Neuronal stem cell (in vitro differentiated cells): ENCODE results near the gene SVOPL.

Experiments used
- DNase-seq: peaks from one replicate; pipeline ENCODE4 v3.0.0-alpha.2; 2013; ENCODE audit warnings: low spot score
- H2AFZ ChIP-seq: one replicate; pipeline ENCODE4 v1.6.1; 2013; ENCODE audit warnings: mild to moderate bottlenecking, low read length, inconsistent platforms
- H2AK5ac ChIP-seq: 2 replicates; pipeline ENCODE4 v1.6.1; 2013; ENCODE audit warnings: low read depth, mild to moderate bottlenecking, inconsistent platforms, low read length, moderate library complexity, mixed read lengths
- H2BK120ac ChIP-seq: 2 replicates; pipeline ENCODE4 v1.6.1; 2013; ENCODE audit warnings: low read depth, mild to moderate bottlenecking, inconsistent platforms, low read length, moderate library complexity, mixed read lengths
- H2BK12ac ChIP-seq: one replicate; pipeline ENCODE4 v1.6.1; 2013; ENCODE audit warnings: low read length, inconsistent platforms
- H2BK15ac ChIP-seq: 2 replicates; pipeline ENCODE4 v1.6.1; 2013; ENCODE audit warnings: mild to moderate bottlenecking, low read length, inconsistent platforms, mixed read lengths
- H2BK5ac ChIP-seq: one replicate; pipeline ENCODE4 v1.6.1; 2013; ENCODE audit warnings: inconsistent platforms, mild to moderate bottlenecking, low read length, moderate library complexity
- H3K14ac ChIP-seq: one replicate; pipeline ENCODE4 v1.6.1; 2013; ENCODE audit warnings: low read length, inconsistent platforms
- H3K18ac ChIP-seq: 2 replicates; pipeline ENCODE4 v1.6.1; 2013; ENCODE audit warnings: low read length, inconsistent platforms
- H3K23ac ChIP-seq: 2 replicates; pipeline ENCODE4 v1.6.1; 2013; ENCODE audit warnings: low read depth, mild to moderate bottlenecking, mixed read lengths, low read length, inconsistent platforms; ENCODE audit not compliant: poor library complexity
- H3K27ac ChIP-seq: replicated peaks from 3 replicates; pipeline ENCODE4 v1.5.1; 2013; ENCODE audit warnings: low read length, inconsistent platforms
- H3K27me3 ChIP-seq, 3 experiments: 2 replicates each; pipeline ENCODE4 v1.6.1; 2013; ENCODE audit warnings: low read length in 3 of 3, mild to moderate bottlenecking in 2 of 3, inconsistent platforms in 1 of 3, low read depth in 1 of 3, mixed read lengths in 1 of 3, moderate library complexity in 1 of 3; ENCODE audit not compliant: control insufficient read depth in 3 of 3, insufficient read depth in 3 of 3
- H3K36me3 ChIP-seq, 2 donors: replicated peaks in 1 of 2; 2 replicates each; pipeline ENCODE4 v1.6.1; 2013; ENCODE audit warnings: low read length in 2 of 2; ENCODE audit not compliant: control insufficient read depth in 2 of 2, insufficient read depth in 2 of 2
- H3K4ac ChIP-seq: 2 replicates; pipeline ENCODE4 v1.6.1; 2013; ENCODE audit warnings: inconsistent platforms, mild to moderate bottlenecking, low read length, moderate library complexity
- H3K4me1 ChIP-seq, 2 donors: 1 replicate in 1 of 2; 2 replicates in 1 of 2; pipeline ENCODE4 v1.6.1; 2013; ENCODE audit warnings: low read length in 2 of 2, low read depth in 1 of 2; ENCODE audit not compliant: control insufficient read depth in 2 of 2, insufficient read depth in 1 of 2
- H3K4me2 ChIP-seq: one replicate; pipeline ENCODE4 v1.6.1; 2013; ENCODE audit warnings: mild to moderate bottlenecking, low read length, inconsistent platforms; ENCODE audit not compliant: insufficient read depth, poor library complexity, severe bottlenecking
- H3K4me3 ChIP-seq, 2 donors: 2 replicates each; pipeline ENCODE4 v1.5.1; 2013; ENCODE audit warnings: low read length in 2 of 2, mild to moderate bottlenecking in 2 of 2, inconsistent platforms in 1 of 2, moderate library complexity in 1 of 2
- H3K79me1 ChIP-seq: one replicate; pipeline ENCODE4 v1.6.1; 2013; ENCODE audit warnings: low read depth, mild to moderate bottlenecking, inconsistent platforms, low read length, moderate library complexity
- H3K9ac ChIP-seq: one replicate; pipeline ENCODE4 v1.6.1; 2013; ENCODE audit warnings: mild to moderate bottlenecking, low read depth, low read length, inconsistent platforms; ENCODE audit not compliant: poor library complexity
- H3K9me3 ChIP-seq, 2 donors: replicated peaks in 1 of 2; 2 replicates each; pipeline versions ENCODE3 to v1.6.1; 2013; ENCODE audit warnings: low read length in 2 of 2, mild to moderate bottlenecking in 2 of 2, inconsistent platforms in 1 of 2, low read depth in 1 of 2, mixed read lengths in 1 of 2, moderate library complexity in 1 of 2; ENCODE audit not compliant: control insufficient read depth in 2 of 2, insufficient read depth in 1 of 2
- H4K8ac ChIP-seq: one replicate; pipeline ENCODE4 v1.6.1; 2013; ENCODE audit warnings: low read depth, mild to moderate bottlenecking, inconsistent platforms, low read length, moderate library complexity
- H4K91ac ChIP-seq: one replicate; pipeline ENCODE4 v1.6.1; 2013; ENCODE audit warnings: low read length, low read depth, mild to moderate bottlenecking, inconsistent platforms; ENCODE audit not compliant: poor library complexity
- WGBS, 2 donors: extraction: QIAGEN DNeasy Blood & Tissue Kit; methylation state at CpG; one replicate each; pipeline ENCODE4 v1.1.7; 2013; ENCODE audit warnings: missing lambda C conversion rate in 2 of 2, mixed read lengths in 1 of 2; ENCODE audit not compliant: insufficient read length in 2 of 2, insufficient replicate concordance in 1 of 2; ENCODE audit errors: extremely low coverage in 2 of 2; 5-methylcytosine and 5-hydroxymethylcytosine counted together

SVOPL gene

GRCh38 chr7:138632384-138632783 lies 68.8 kb downstream of the SVOPL start:
- no peak overlapping the region for H3K4me2 ChIP-seq
- peaks cover 0 to 3% of the 10 kb centered on the region in 2 donors for H3K4me1 ChIP-seq
- no peak overlapping the region for H2AFZ ChIP-seq
- H2BK120ac ChIP-seq, result no peak overlapping the region
- H3K23ac ChIP-seq, result no peak overlapping the region
- no peak overlapping the region for H3K4ac ChIP-seq
- H3K36me3 ChIP-seq, result no peaks in the 10 kb centered on the region
- no peak overlapping the region for H3K9ac ChIP-seq
- no peak overlapping the region for H4K91ac ChIP-seq
- peaks cover 0 to 9% of the 10 kb centered on the region in 2 donors for H3K9me3 ChIP-seq
- no CpG with 5 or more reads among the region's 2 CpGs for WGBS, 2 donors
- H3K27me3 ChIP-seq, result no peaks in the 10 kb centered on the region
- no peak for DNase-seq
- no peak overlapping the region for H4K8ac ChIP-seq
- peak overlapping the region; percentile 19 for H3K18ac ChIP-seq
- H2AK5ac ChIP-seq, result no peak overlapping the region
- no peak overlapping the region for H2BK15ac ChIP-seq
- no peak overlapping the region for H2BK5ac ChIP-seq
- no peaks in the 10 kb centered on the region for H3K79me1 ChIP-seq
- no peak overlapping the region for H3K4me3 ChIP-seq
- H3K27ac ChIP-seq, result no peak overlapping the region
- no peak overlapping the region for H3K14ac ChIP-seq
- no peak overlapping the region for H2BK12ac ChIP-seq

GRCh38 chr7:138630059-138630610 lies 71.0 kb downstream of the SVOPL start:
- Histone ChIP-seq H3K27ac (no peak overlapping the region), H2BK12ac (no peak overlapping the region), H2BK5ac (no peak overlapping the region), H3K23ac (no peak overlapping the region), H4K91ac (no peak overlapping the region), H3K4me2 (no peak overlapping the region), H3K9ac (no peak overlapping the region), H3K9me3 (peaks cover 0 to 9% of the 10 kb centered on the region in 2 donors), H3K4me1 (peaks cover 0 to 3% of the 10 kb centered on the region in 2 donors), H2BK120ac (no peak overlapping the region), H3K14ac (no peak overlapping the region), H3K27me3 (no peaks in the 10 kb centered on the region), H3K4ac (no peak overlapping the region), H2AK5ac (no peak overlapping the region), H2AFZ (no peak overlapping the region), H4K8ac (no peak overlapping the region), H2BK15ac (no peak overlapping the region), H3K79me1 (no peaks in the 10 kb centered on the region), H3K18ac (no peak overlapping the region), H3K4me3 (no peak overlapping the region), H3K36me3 (no peaks in the 10 kb centered on the region)
- WGBS, 2 donors, result no CpG with 5 or more reads among the region's 8 CpGs
- no peak for DNase-seq

- Histone ChIP-seq H2AFZ (no peak overlapping the region), H3K79me1 (no peaks in the 10 kb centered on the region), H3K4ac (no peak overlapping the region), H3K23ac (no peak overlapping the region), H2BK15ac (no peak overlapping the region), H2BK120ac (no peak overlapping the region), H3K4me1 (peaks cover 0 to under 1% of the 10 kb centered on the region in 2 donors), H3K9me3 (no peaks in the 10 kb centered on the region), H3K4me2 (no peak overlapping the region), H2AK5ac (no peak overlapping the region), H2BK5ac (no peak overlapping the region), H3K14ac (no peak overlapping the region), H3K18ac (no peak overlapping the region), H3K4me3 (no peak overlapping the region), H4K91ac (no peak overlapping the region), H4K8ac (no peak overlapping the region), H3K9ac (no peak overlapping the region), H2BK12ac (no peak overlapping the region), H3K27ac (no peak overlapping the region), H3K36me3 (no peaks in the 10 kb centered on the region), H3K27me3 (no peaks in the 10 kb centered on the region)
- DNase-seq, result no peak
- no CpG with 5 or more reads among the region's 6 CpGs for WGBS, 2 donors
These were observed 73.8 kb downstream of the SVOPL start for GRCh38 chr7:138627361-138627760.

- no peak overlapping the region for H3K4me3 ChIP-seq
- H3K4me2 ChIP-seq, result no peak overlapping the region
- no peak overlapping the region for H2BK15ac ChIP-seq
- H3K27ac ChIP-seq, result no peak overlapping the region
- no peak overlapping the region for H4K91ac ChIP-seq
- H3K9ac ChIP-seq, result no peak overlapping the region
- no peak overlapping the region for H2BK120ac ChIP-seq
- H3K27me3 ChIP-seq, result no peaks in the 10 kb centered on the region
- no peak overlapping the region for H4K8ac ChIP-seq
- no peaks in the 10 kb centered on the region for H3K36me3 ChIP-seq
- no peak overlapping the region for H2BK5ac ChIP-seq
- no peak overlapping the region for H2BK12ac ChIP-seq
- H3K4ac ChIP-seq, result no peak overlapping the region
- no peak overlapping the region for H3K14ac ChIP-seq
- H3K9me3 ChIP-seq, result no peaks in the 10 kb centered on the region
- no CpG with 5 or more reads among the region's 2 CpGs for WGBS, 2 donors
- H3K23ac ChIP-seq, result no peak overlapping the region
- no peaks in the 10 kb centered on the region for H3K79me1 ChIP-seq
- DNase-seq, result no peak
- H2AK5ac ChIP-seq, result no peak overlapping the region
- H2AFZ ChIP-seq, result no peak overlapping the region
- H3K4me1 ChIP-seq, result no peaks in the 10 kb centered on the region
- no peak overlapping the region for H3K18ac ChIP-seq
These were observed 74.3 kb downstream of the SVOPL start for GRCh38 chr7:138626846-138627245.
